Bronchial smooth muscle cell (primary cell): Measurements from ENCODE around the gene LRP2. TPM values are rescaled to one million over a fixed set of nuclear protein-coding genes. Genes with fewer than 3 reads are reported as not detected.

ENCODE experiments used
- total RNA-seq: library from RNA; depleted of rRNA; stranded (reverse); fragments of >200 nt; gene quantifications from 2 replicates; pipeline ENCODE4 v1.2.1, GENCODE V29; 2014

The LRP2 gene
- total RNA-seq = not detected in 2 replicates

GRCh38 chr2:169362118-169362893, at the start of gene LRP2:
TSS of gene LRP2 (minus strand) at chr2:169362534. CDS start at chr2:169362399, 135 bp downstream.

Other genes starting within 250 kb of the LRP2 start
- 5.7 and 6.4 TPM in 2 replicates for gene BBS5, start 117.0 kb upstream of the LRP2 start, total RNA-seq
- 2.5 and 16.7 TPM in 2 replicates for gene KLHL41, start 147.2 kb upstream of the LRP2 start, total RNA-seq
- gene FASTKD1, start 211.3 kb upstream of the LRP2 start, total RNA-seq = 10.7 and 12.8 TPM in 2 replicates
- 17.3 and 26.6 TPM in 2 replicates for gene PPIG, start 221.8 kb upstream of the LRP2 start, total RNA-seq